Suprapubic skin (tissue), 4 donors: ENCODE results near the gene LY6G5C. TPM values are rescaled to one million over a fixed set of nuclear protein-coding genes. Genes with fewer than 3 reads are reported as not detected.

ENCODE experiments used
- DNase-seq, 2 donors: peaks; one replicate each; pipeline ENCODE4 v3.0.0-alpha.2; 2019; ENCODE audit warnings: low spot score in 2 of 2
- H3K27ac ChIP-seq: fragments of 200-600 bp; sonication (generic); one replicate; pipeline ENCODE4 v1.5.1; 2019
- H3K27me3 ChIP-seq: fragments of 200-600 bp; sonication (generic); one replicate; pipeline ENCODE4 v1.5.1; 2019
- H3K36me3 ChIP-seq: fragments of 200-600 bp; sonication (generic); one replicate; pipeline ENCODE4 v1.5.1; 2019
- H3K4me1 ChIP-seq: fragments of 200-600 bp; sonication (generic); one replicate; pipeline ENCODE4 v1.5.1; 2019
- H3K4me3 ChIP-seq: fragments of 200-600 bp; sonication (generic); one replicate; pipeline ENCODE4 v1.5.1; 2019; ENCODE audit warnings: mild to moderate bottlenecking
- H3K9me3 ChIP-seq: fragments of 200-600 bp; sonication (generic); one replicate; pipeline ENCODE4 v1.5.1; 2019
- CTCF ChIP-seq, 2 donors: fragments of 200-600 bp in 1 of 2; fragments of 450-650 bp in 1 of 2; sonication (generic) in 1 of 2; IDR thresholded peaks; one replicate each; pipeline ENCODE4 v1.5.1; 2016 to 2019; ENCODE audit warnings: antibody characterized with exemption in 2 of 2, mild to moderate bottlenecking in 1 of 2, moderate library complexity in 1 of 2
- EP300 ChIP-seq: sonication (generic); formaldehyde crosslinking; IDR thresholded peaks from one replicate; pipeline ENCODE4 v1.6.1; 2017; ENCODE audit warnings: antibody characterized with exemption
- POLR2A ChIP-seq, 2 donors: fragments of 450-650 bp; IDR thresholded peaks; one replicate each; pipeline ENCODE4 v1.6.1; 2017; ENCODE audit warnings: antibody characterized with exemption in 2 of 2, mild to moderate bottlenecking in 2 of 2, moderate library complexity in 2 of 2
- POLR2AphosphoS5 ChIP-seq, 3 donors: sonication (generic); formaldehyde crosslinking; IDR thresholded peaks; one replicate each; pipeline ENCODE4 v1.6.1; 2017; ENCODE audit warnings: antibody characterized with exemption in 3 of 3
- WGBS: methylation state at CpG from one replicate; pipeline ENCODE4 v1.1.5; 2018; 5-methylcytosine and 5-hydroxymethylcytosine counted together
- total RNA-seq, 4 donors: library from RNA; depleted of rRNA; stranded (reverse); fragments of >200 nt; gene quantifications; one replicate each; pipeline ENCODE4 v1.1.0, GENCODE V29; 2016

The LY6G5C gene
- total RNA-seq, 4 donors from 2014 or later: 0.73 to 5.1 TPM; not detected in 2

- Histone ChIP-seq H3K4me1 (peaks cover 46% of the 10 kb centered on the region), H3K27ac (peak within 1 kb of the TSS; percentile 88), H3K36me3 (peaks cover 25% of the 10 kb centered on the region), H3K27me3 (no peaks in the 10 kb centered on the region), H3K4me3 (no peak within 1 kb of the TSS), H3K9me3 (no peaks in the 10 kb centered on the region)
- DNase-seq: no peak
- TF ChIP-seq POLR2AphosphoS5 (IDR thresholded peaks at IDR 0.05) (no peak), CTCF (IDR thresholded peaks at IDR 0.05) (no peak)
- 84% methylated on average over 33 of the region's 46 CpGs for WGBS
Observed at GRCh38 chr6:31723245-31723979, 42.5 kb upstream of the LY6G5C start, which contains the start of gene MPIG6B. Gene MPIG6B (plus strand): TSS chr6:31723373. CDS start chr6:31723384, 11 bp downstream.

- Histone ChIP-seq H3K4me3 (no peak overlapping the region), H3K4me1 (peaks cover 50% of the 10 kb centered on the region), H3K36me3 (peaks cover 14% of the 10 kb centered on the region), H3K9me3 (no peaks in the 10 kb centered on the region), H3K27me3 (no peaks in the 10 kb centered on the region), H3K27ac (peak overlapping the region; percentile 88)
- TF ChIP-seq POLR2AphosphoS5 (IDR thresholded peaks at IDR 0.05) (no peak), EP300 (no peak), POLR2A (IDR thresholded peaks at IDR 0.05) (no peak)
- no peak for DNase-seq
- 60% methylated on average over 1 of the region's 3 CpGs for whole genome bisulfite sequencing
Observed at GRCh38 chr6:31722173-31722572, 41.3 kb upstream of the LY6G5C start.

DNA sequence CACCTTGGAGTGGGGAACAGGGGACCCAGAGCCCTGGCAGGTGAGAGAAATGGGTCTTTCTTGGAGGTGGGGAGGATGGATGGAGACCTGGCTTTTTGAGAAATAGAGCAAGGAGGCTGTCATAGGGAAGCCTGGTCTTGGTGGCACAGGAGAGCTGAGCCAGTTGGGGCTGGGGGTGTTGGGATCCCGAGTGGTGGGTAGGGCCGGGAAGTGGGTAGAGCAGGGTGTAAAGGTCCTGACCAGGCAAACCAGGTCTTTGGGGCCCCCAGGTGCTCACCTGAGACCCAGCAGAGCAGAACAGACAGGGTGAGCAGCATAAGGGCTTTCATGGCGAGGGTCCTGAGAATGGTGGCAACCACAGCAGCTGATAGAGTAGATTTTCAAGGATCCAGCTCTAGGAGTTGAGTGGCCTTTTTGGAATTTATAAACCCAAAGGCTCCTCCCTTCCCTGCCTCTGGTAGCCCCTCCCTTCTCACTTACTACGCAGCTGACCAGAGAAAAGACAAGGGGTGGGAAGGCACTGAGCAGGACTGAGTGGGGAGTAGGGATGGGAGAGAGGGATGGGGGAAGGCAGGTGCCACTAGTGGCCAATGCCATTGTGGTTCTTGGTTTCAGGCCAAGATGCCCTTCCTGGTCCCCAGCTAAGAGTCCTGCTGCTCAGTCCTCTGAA, 40.6 kb upstream of the LY6G5C start, which contains the start of gene LY6G6C:
Gene LY6G6C, minus strand, starts transcription at position 396 of the 670 bp plus-strand sequence. Its CDS starts 67 bp downstream, at position 329.
- H3K36me3 ChIP-seq: peaks cover 7% of the 10 kb centered on the region
- H3K27me3 ChIP-seq: no peaks in the 10 kb centered on the region
- peak within 1 kb of the TSS; percentile 88 for H3K27ac ChIP-seq
- DNase-seq: no peak
- WGBS: 92% methylated on average over 4 of the region's 4 CpGs
- no peaks in the 10 kb centered on the region for H3K9me3 ChIP-seq
- TF ChIP-seq POLR2AphosphoS5 (IDR thresholded peaks at IDR 0.05) (no peak), CTCF (IDR thresholded peaks at IDR 0.05) (no peak), EP300 (no peak), POLR2A (IDR thresholded peaks at IDR 0.05) (no peak)
- H3K4me1 ChIP-seq: peaks cover 55% of the 10 kb centered on the region
- peak within 1 kb of the TSS; percentile 14 for H3K4me3 ChIP-seq

GRCh38 chr6:31720196-31720770, 39.4 kb upstream of the LY6G5C start:
- H3K36me3 ChIP-seq: no peaks in the 10 kb centered on the region
- TF ChIP-seq POLR2AphosphoS5 (IDR thresholded peaks at IDR 0.05): no peak
- 50% methylated on average over 5 of the region's 5 CpGs for WGBS
- peak overlapping the region; percentile 88 for H3K27ac ChIP-seq
- H3K4me3 ChIP-seq: peak overlapping the region; percentile 16
- DNase-seq: no peak
- H3K9me3 ChIP-seq: no peaks in the 10 kb centered on the region
- peaks cover 55% of the 10 kb centered on the region for H3K4me1 ChIP-seq
- H3K27me3 ChIP-seq: no peaks in the 10 kb centered on the region

DNA sequence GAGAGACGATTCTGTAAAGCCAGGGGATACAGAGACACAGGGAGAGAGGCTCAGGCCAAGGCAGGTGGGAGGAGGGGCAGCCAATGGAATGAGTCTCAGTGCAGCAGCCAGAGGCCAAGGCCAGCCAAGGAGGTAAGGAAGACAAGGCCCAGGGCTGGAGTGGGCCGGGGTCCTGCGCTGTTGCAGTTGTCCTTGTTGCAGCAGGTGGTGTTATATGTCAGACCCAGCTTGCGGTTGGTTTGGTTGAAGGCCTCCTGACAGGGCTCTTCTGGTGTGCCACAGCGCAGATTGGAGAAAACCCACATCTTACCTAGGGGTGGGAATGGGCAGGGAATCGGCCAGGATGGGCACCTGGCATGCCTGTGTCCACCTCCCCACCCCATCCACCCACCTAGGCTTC, 38.1 kb upstream of the LY6G5C start:
- peaks cover 68% of the 10 kb centered on the region for H3K4me1 ChIP-seq
- H3K36me3 ChIP-seq: no peaks in the 10 kb centered on the region
- peak overlapping the region; percentile 1 for H3K4me3 ChIP-seq
- no peaks in the 10 kb centered on the region for H3K27me3 ChIP-seq
- peak overlapping the region; percentile 88 for H3K27ac ChIP-seq
- TF ChIP-seq CTCF (IDR thresholded peaks at IDR 0.05): no peak
- H3K9me3 ChIP-seq: no peaks in the 10 kb centered on the region
- DNase-seq: no peak
- WGBS: 68% methylated on average over 6 of the region's 6 CpGs

DNA sequence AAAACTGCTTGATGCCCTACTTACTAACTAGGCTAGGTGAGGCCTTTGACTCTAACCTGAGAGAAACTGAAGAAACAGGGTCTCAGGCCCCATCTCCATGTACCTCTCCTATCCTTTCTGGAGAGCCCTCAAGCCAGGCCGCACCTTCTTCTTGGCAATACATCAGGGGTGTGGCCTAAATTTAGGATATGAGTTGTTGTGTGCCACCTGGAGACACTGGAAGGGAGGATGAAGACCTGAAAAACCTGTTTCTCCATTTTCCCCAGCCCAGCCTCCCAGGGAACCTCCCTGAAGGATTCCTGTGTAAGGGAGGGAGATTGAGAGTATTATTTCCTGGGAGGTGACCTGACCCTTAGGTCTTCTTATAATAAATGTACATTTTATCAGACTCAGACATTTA, 37.4 kb upstream of the LY6G5C start:
- H3K9me3 ChIP-seq: no peaks in the 10 kb centered on the region
- no peaks in the 10 kb centered on the region for H3K36me3 ChIP-seq
- no peak overlapping the region for H3K4me3 ChIP-seq
- H3K27ac ChIP-seq: peak overlapping the region; percentile 88
- WGBS: 60% methylated on average over 1 of the region's 1 CpG
- H3K4me1 ChIP-seq: peaks cover 75% of the 10 kb centered on the region
- DNase-seq: no peak
- no peak for TF ChIP-seq POLR2A (IDR thresholded peaks at IDR 0.05)
- no peak for TF ChIP-seq EP300
- no peak for TF ChIP-seq POLR2AphosphoS5 (IDR thresholded peaks at IDR 0.05)
- TF ChIP-seq CTCF (IDR thresholded peaks at IDR 0.05): no peak
- no peaks in the 10 kb centered on the region for H3K27me3 ChIP-seq
